Stimulated activated CD4-positive, alpha-beta T cell treated with anti-CD3 and anti-CD28 coated beads, TNF-alpha, amount 100 ng/mL, for 48 hours (primary cell): ENCODE results near the gene ARHGAP22.

ENCODE experiments used
- DNase-seq, 3 donors: peaks; one replicate each; pipeline ENCODE4 v3.0.0-alpha.2; 2020; ENCODE audit warnings: low read depth in 3 of 3

ARHGAP22 gene

GRCh38 chr10:48552946-48553564 lies 51.8 kb downstream of the ARHGAP22 start:
- no peak for DNase-seq

GRCh38 chr10:48551861-48552591 lies 52.8 kb downstream of the ARHGAP22 start:
- DNase-seq: peak in 1 of 3 donors; percentile 14

GRCh38 chr10:48550977-48551376 lies 53.9 kb downstream of the ARHGAP22 start:
- DNase-seq: no peak

- no peak for DNase-seq
Observed at GRCh38 chr10:48550071-48550691, 54.7 kb downstream of the ARHGAP22 start.

- DNase-seq: no peak
Observed at GRCh38 chr10:48549236-48549635, 55.6 kb downstream of the ARHGAP22 start.

GRCh38 chr10:48548531-48549135 lies 56.2 kb downstream of the ARHGAP22 start:
- DNase-seq: no peak

- no peak for DNase-seq
Observed at GRCh38 chr10:48547981-48548380, 56.9 kb downstream of the ARHGAP22 start.

GRCh38 chr10:48547061-48547895 lies 57.6 kb downstream of the ARHGAP22 start:
- DNase-seq: no peak

- no peak for DNase-seq
Observed at GRCh38 chr10:48545462-48546145, 59.3 kb downstream of the ARHGAP22 start.

GRCh38 chr10:48543182-48543844 lies 61.6 kb downstream of the ARHGAP22 start:
- no peak for DNase-seq

- DNase-seq: no peak
Observed at GRCh38 chr10:48542471-48543181, 62.2 kb downstream of the ARHGAP22 start.

GRCh38 chr10:48541144-48541795 lies 63.6 kb downstream of the ARHGAP22 start:
- no peak for DNase-seq

- DNase-seq: no peak
Observed at GRCh38 chr10:48538611-48539010, 66.3 kb downstream of the ARHGAP22 start.

- no peak for DNase-seq
Observed at GRCh38 chr10:48536916-48537890, 67.7 kb downstream of the ARHGAP22 start.

GRCh38 chr10:48536156-48536500 lies 68.7 kb downstream of the ARHGAP22 start:
- DNase-seq: no peak

GRCh38 chr10:48535416-48536155 lies 69.3 kb downstream of the ARHGAP22 start:
- no peak for DNase-seq

- no peak for DNase-seq
Observed at GRCh38 chr10:48533951-48534720, 70.7 kb downstream of the ARHGAP22 start.
